Testis (tissue), 2 donors: ENCODE results near the gene CFHR5.

Source experiments
- POLR2A ChIP-seq: fragments of 450-650 bp; IDR thresholded peaks from one replicate; pipeline ENCODE4 v1.6.1; 2017; ENCODE audit warnings: antibody characterized with exemption, mild to moderate bottlenecking, moderate library complexity
- TF ChIP-seq, protein P1 (sequence below), 3 experiments: fragments of 450-650 bp in 2 of 3; fragments of 200-600 bp in 1 of 3; sonication (generic) in 1 of 3; IDR thresholded peaks; one replicate each; pipeline ENCODE4 v1.5.1; 2016 to 2019; ENCODE audit warnings: antibody characterized with exemption in 3 of 3, mild to moderate bottlenecking in 2 of 3, moderate library complexity in 1 of 3

DNA sequence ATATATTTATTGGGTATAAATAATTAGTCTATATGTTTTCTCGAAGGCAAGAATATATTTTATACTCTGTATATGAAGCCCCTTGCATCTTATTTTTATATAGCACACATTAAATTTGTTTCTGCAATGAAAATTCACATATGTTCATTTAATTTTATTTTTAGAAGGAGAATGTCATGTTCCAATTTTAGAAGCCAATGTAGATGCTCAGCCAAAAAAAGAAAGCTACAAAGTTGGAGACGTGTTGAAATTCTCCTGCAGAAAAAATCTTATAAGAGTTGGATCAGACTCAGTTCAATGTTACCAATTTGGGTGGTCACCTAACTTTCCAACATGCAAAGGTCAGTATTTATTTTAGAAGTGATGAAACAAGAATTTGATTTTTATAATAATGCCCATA, 16.6 kb downstream of the CFHR5 start:
- TF ChIP-seq, protein P1, sequence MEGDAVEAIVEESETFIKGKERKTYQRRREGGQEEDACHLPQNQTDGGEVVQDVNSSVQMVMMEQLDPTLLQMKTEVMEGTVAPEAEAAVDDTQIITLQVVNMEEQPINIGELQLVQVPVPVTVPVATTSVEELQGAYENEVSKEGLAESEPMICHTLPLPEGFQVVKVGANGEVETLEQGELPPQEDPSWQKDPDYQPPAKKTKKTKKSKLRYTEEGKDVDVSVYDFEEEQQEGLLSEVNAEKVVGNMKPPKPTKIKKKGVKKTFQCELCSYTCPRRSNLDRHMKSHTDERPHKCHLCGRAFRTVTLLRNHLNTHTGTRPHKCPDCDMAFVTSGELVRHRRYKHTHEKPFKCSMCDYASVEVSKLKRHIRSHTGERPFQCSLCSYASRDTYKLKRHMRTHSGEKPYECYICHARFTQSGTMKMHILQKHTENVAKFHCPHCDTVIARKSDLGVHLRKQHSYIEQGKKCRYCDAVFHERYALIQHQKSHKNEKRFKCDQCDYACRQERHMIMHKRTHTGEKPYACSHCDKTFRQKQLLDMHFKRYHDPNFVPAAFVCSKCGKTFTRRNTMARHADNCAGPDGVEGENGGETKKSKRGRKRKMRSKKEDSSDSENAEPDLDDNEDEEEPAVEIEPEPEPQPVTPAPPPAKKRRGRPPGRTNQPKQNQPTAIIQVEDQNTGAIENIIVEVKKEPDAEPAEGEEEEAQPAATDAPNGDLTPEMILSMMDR (IDR thresholded peaks at IDR 0.05): no peak
- TF ChIP-seq POLR2A: no peak
